GM21717 (cell line): Measurements from ENCODE around the gene LIN28A.
"Not testable (repeated sequence)": the region's sequence is repeated elsewhere in the genome, so short reads cannot be mapped to it uniquely, and the experiment has no call there.

Source experiments
- ATAC-seq: cut with Tn5 transposase; IDR thresholded peaks from one replicate; pipeline ENCODE4 v1.9.1; 2021; ENCODE audit warnings: mild to moderate bottlenecking, moderate library complexity; ENCODE audit not compliant: unreplicated experiment

The LIN28A gene

DNA sequence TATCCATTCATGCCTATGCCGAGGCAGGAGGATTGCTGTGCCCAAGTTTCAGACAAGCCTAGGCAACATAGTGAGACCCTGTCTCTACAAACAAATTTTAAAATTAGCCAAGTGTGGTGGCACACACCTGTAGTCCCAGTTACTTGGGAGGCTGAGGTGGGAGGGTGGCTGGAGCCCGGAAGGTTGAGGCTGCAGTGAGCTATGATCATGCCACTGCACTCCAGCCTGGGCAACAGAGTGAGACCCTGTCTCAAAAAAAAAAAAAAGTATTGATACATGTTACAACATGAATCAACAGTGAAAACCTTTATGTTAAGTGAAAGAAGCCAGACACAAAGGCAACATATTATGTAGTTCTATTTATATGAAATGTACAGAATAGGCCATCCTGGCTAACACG, 25.6 kb upstream of the LIN28A start:
- ATAC-seq, result not testable (repeated sequence)

DNA sequence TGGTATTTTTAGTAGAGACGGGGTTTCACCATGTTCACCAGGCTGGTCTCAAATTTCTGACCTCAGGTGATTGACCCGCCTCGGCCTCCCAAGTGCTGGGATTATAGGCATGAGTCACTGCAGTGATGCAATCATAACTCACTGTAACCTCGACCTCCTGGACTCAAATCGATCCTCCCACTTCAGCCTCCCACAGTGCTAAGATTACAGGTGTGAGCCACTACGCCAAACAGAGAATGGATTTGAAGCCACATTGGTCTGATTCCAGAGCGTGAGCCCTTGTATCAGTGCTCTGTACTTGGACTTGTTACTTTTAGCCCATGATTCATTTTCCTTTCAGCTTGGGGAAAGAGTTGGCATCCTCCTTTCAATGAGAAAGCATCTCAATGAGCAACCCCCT, 23.2 kb upstream of the LIN28A start:
- ATAC-seq, result no peak

- no peak for ATAC-seq
Measured at GRCh38 chr1:26388791-26389445, 21.7 kb upstream of the LIN28A start.

- no peak for ATAC-seq
Measured at GRCh38 chr1:26389604-26390247, 20.9 kb upstream of the LIN28A start.

GRCh38 chr1:26391450-26391849, 19.2 kb upstream of the LIN28A start:
- no peak for ATAC-seq

GRCh38 chr1:26395754-26396153, 14.9 kb upstream of the LIN28A start:
- ATAC-seq, result no peak

DNA sequence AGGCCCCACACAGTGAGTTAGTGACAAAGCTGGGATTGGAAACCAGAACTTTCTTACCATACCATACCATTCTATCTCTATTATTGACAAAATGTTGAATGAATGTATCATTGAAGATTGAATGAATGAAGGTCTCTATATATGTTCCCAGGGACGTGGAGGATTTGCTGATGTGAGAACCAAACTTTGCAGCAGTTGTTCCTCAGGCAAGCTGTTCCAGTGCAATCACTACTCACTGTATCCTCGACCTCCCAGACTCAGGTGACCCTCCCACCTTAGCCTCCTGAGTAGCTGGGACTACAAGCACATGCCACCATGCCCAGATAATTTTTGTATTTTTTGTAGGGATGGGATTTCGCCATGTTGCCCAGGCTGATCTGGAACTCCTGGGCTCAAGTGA, 11.6 kb upstream of the LIN28A start:
- no peak for ATAC-seq

GRCh38 chr1:26401891-26402290, 8.7 kb upstream of the LIN28A start:
- ATAC-seq, result no peak

GRCh38 chr1:26403656-26404055, 7.0 kb upstream of the LIN28A start:
- no peak for ATAC-seq

DNA sequence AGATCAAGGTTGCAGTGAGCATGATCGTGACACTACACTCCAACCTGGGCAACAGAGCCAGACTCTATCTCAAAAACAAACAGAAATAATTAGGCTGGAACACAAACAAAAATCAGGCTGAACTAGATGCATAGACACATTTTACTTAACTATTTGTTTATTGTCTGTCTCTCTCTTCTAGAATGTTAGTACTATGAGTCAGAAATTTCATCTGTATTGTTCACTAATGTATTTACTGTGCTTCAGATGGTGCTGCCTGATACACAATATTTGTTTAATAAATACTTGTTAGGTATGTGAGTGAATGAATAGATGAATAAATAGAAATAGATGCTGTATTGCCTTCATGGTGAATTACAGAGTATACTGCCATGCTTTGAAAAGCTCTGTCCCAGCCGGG, 6.0 kb upstream of the LIN28A start:
- ATAC-seq, result no peak

- no peak for ATAC-seq
Measured at GRCh38 chr1:26405281-26405915, 5.2 kb upstream of the LIN28A start.

DNA sequence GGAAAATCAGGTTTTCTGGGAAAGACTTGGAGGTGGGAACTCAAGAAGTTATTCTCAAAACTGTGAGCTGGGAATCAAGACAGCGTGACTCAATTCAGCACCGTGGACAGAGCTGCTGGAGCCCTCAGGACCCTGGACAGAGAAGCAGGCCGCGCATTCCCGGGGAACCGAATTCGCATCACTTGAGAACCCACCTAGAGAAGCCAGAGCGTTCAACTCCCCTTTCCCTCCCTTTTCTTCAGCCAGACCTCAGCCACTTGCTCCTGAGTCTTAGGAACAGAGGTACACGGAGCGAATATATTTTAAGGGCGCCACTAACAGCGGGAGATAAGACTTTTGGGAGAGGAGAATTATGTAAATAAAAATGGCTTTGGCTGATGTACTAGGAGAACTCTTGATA, 2.0 kb upstream of the LIN28A start:
- no peak for ATAC-seq

DNA sequence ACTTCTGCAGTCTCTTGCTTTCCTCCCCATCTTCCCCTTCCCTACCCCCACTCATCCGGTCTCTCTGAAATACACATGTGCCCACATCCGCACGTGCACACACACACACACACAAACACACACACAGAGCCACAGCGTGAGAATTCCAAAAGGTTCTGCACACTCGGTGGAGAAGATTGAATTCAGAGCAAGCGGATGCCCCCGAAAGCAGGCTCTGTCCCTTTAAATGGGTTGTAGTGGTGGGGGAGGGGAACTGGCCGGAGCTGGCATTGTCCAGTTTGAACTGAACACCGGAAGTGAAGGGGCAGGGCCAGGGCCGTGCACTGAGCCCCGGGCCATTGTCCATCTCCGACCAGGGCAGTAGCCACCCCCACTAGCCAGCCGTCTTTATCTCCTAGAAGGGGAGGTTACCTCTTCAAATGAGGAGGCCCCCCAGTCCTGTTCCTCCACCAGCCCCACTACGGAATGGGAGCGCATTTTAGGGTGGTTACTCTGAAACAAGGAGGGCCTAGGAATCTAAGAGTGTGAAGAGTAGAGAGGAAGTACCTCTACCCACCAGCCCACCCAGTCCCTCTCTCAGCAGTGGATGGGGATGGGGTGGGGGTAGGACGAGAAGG, 1.3 kb upstream of the LIN28A start:
- no peak for ATAC-seq

DNA sequence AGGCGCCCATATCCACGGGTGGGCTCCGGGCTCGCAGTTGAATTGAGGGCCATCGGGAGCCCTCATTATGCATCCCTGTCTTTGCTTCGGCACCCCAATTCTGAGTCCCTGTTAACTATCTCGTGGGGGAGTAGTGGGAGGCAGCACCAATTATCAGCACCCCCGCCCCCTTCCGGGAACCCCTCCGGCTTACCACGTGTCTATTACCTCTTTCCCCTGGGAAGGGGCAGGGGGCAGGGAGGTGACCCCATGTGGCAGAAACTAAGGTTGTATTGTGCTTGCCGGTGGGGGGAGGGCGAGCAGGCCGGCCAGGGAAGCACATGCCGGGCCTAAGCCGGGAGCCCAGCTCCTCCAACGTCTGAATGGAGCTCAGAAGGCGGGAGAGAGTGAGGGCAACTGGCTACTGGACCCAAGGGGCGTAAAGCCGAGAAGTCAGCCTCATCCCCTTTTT, 1.0 kb downstream of the LIN28A start:
- ATAC-seq, result no peak

DNA sequence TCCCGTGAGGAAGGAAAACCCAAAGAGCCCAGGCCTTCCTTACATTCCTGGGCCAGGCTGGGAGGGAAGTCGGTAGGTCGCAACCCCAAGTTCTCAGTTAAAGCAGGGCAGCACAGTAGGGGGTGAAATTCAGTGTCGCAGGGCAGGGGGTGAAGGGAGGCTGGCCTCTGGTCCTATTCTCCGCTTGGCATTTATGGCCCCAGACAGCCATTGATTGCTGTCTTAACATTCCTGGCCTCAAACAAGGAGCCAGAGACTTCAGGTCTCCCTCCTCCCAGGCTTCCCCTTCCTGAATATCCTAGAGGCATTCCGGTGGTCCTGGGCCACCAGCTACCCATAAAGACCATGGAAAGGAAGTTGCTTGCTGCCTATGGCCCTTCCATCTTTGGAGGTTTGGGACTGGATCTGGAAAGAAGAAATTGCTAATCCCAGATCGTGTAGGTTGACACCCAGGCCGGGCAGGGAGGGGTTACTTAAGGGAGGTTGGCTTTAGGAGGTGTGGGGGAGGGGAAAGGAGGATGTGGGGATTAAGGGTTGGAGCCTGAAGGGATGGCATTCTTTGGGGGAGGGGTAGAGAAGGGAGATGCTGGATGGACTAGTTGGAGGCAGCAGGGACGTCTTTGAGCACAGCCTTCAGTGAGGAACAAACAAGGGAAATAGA, 1.7 kb downstream of the LIN28A start:
- ATAC-seq, result no peak

DNA sequence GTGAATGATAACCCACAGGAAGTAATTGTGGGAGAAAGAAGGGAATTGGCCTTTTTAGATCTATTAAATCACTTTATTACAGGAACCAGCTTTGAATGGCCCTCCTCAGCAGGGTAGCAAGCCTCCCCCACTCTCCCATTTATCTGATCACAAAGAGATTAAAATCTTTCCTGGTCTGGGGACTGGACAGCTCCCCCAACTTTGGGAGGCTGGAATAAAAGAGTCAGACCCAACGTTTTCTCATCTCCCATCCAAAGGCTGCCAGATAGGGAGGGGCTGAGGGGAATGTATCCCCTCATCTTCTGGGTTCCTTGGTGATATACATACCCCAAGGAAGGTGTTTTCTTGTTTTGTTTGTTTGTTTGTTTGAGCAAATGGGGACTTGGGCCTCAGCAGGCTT, 2.4 kb downstream of the LIN28A start:
- ATAC-seq, result no peak

DNA sequence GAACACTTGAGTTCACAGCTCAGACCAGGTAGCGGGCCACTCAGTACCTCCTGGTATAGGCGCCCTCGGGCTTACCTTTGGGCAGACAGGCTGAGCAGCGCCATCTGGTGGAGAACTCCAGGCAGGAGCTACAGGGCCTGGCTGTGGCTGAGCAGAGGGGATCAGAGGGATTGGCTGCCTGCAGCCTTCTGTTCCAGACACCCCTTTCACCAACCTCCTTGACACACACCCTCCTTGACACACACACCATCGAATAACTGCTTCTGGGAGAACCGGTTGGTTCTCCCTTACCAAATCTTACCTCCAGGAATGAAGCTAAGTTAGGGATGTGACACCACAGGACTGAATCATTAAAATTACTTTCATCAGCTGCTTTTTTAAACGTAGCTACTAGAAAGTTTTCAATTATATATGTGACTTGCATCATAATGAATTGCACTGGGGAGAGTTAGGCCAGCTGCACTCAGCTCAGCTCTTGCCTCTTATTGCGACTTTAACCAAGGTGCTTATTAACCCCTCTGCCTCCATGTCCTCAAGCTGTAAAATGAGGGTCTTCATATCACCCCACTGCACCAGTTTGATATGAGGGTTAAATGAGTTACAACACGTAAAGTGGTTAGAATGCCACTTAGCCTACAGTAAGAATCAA, 6.6 kb downstream of the LIN28A start:
- no peak for ATAC-seq

- ATAC-seq, result no peak
Measured at GRCh38 chr1:26418865-26419349, 8.3 kb downstream of the LIN28A start.

- no peak for ATAC-seq
Measured at GRCh38 chr1:26419494-26419893, 8.9 kb downstream of the LIN28A start.

DNA sequence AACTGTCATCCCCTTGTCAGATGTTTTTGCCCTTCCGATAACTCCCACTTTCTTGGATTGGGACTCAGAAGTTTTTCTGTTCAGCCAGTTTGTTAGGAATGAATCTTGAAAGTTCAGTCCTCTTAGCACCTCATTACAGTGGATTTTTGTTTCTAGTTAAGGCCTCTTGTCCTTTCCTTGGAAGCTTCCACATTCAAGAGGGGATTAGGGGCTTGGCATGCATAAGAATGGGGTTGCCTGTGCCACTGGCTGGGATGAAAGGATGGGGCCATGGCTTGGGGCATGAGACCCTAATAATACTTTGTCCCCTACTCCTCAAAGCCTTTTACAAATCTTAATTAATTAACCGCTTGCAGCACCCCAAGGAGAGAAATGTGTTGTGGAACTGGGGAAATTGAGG, 19.1 kb downstream of the LIN28A start:
- no peak for ATAC-seq
